ENCODE measurements around the gene CELSR2.
"Not testable (repeated sequence)": the region's sequence is repeated elsewhere in the genome, so short reads cannot be mapped to it uniquely, and the experiment has no call there.

CELSR2 gene

GRCh38 chr1:109298666-109299557 is 49.6 kb downstream of the CELSR2 start:
- TF ChIP-seq CTCF (IDR thresholded peaks at IDR 0.05; ENCODE audit: low read depth, low read length): no peak
- DNase-seq (ENCODE audit: low read depth in 2 of 2): peak; percentile 89 to 92
- no peak overlapping the region for H3K4me3 ChIP-seq (replicated peaks in 1 of 2; ENCODE audit: low read depth in 2 of 2, low read length in 2 of 2)

GRCh38 chr1:109299558-109300343 is 50.4 kb downstream of the CELSR2 start:
- no peak for TF ChIP-seq CTCF (IDR thresholded peaks at IDR 0.05; ENCODE audit: low read depth, low read length)
- peak; percentile 89 for DNase-seq (ENCODE audit: low read depth in 2 of 2)
- no peak overlapping the region for H3K4me3 ChIP-seq (replicated peaks in 1 of 2; ENCODE audit: low read depth in 2 of 2, low read length in 2 of 2)

GRCh38 chr1:109300650-109301151 is 51.4 kb downstream of the CELSR2 start:
- no peak for TF ChIP-seq CTCF (IDR thresholded peaks at IDR 0.05; ENCODE audit: low read depth, low read length)

GRCh38 chr1:109301874-109302273 is 52.5 kb downstream of the CELSR2 start:
- no peak overlapping the region for H3K4me3 ChIP-seq (replicated peaks in 1 of 2; ENCODE audit: low read depth in 2 of 2, low read length in 2 of 2)
- no peak for DNase-seq (ENCODE audit: low read depth in 2 of 2)
- no peak for TF ChIP-seq CTCF (IDR thresholded peaks at IDR 0.05; ENCODE audit: low read depth, low read length)

More at GRCh38 chr1:109300650-109301151, 51.4 kb downstream of the CELSR2 start:
- H3K4me3 ChIP-seq (replicated peaks in 1 of 2; ENCODE audit: low read depth in 2 of 2, low read length in 2 of 2): no peak overlapping the region
- peak in 1 of 2 donors; percentile 41 for DNase-seq (ENCODE audit: low read depth in 2 of 2)

- DNase-seq (ENCODE audit: low read depth in 2 of 2): no peak
- H3K4me3 ChIP-seq (replicated peaks in 1 of 2; ENCODE audit: low read depth in 2 of 2, low read length in 2 of 2): no peak overlapping the region
- no peak for TF ChIP-seq CTCF (IDR thresholded peaks at IDR 0.05; ENCODE audit: low read depth, low read length)
Observed at GRCh38 chr1:109304226-109304920, 55.0 kb downstream of the CELSR2 start.

- DNase-seq (ENCODE audit: low read depth in 2 of 2); H3K4me3 ChIP-seq (replicated peaks in 1 of 2; ENCODE audit: low read depth in 2 of 2, low read length in 2 of 2): not testable (repeated sequence)
Observed at GRCh38 chr1:109305991-109306390, 56.7 kb downstream of the CELSR2 start.

Measured in cardiac fibroblast (primary cell).